Measurements from ENCODE around the gene CETP. TPM values are rescaled to one million over a fixed set of nuclear protein-coding genes. Genes with fewer than 3 reads are reported as not detected.

Gene CETP
- total and polyA plus RNA-seq, 2 of the 13 experiments (the other 11 are each of a cell fraction or from before 2014, with no cell fraction given): 0.31 to 9.8 TPM

GRCh38 chr16:56931892-56932720 lies 29.6 kb upstream of the CETP start, which contains the start of gene HERPUD1 (continued):
- peak; percentile 95 for TF ChIP-seq HIC2 (CRISPR knock-in tag; IDR thresholded peaks at IDR 0.05; ENCODE audit: low read depth)
- TF ChIP-seq ETS1 (CRISPR knock-in tag; IDR thresholded peaks at IDR 0.05): no peak; the same call in 1 of the 2 replicates
- no peak; the same call in 1 of the 2 replicates for TF ChIP-seq KDM5A (IDR thresholded peaks at IDR 0.05; ENCODE audit: borderline replicate concordance, low read length)
- TF ChIP-seq ZNF382 (CRISPR knock-in tag; IDR thresholded peaks at IDR 0.05; ENCODE audit: borderline replicate concordance): no peak
- no peak for TF ChIP-seq TCF7L2 (IDR thresholded peaks at IDR 0.05; ENCODE audit: low read depth, low read length)
- TF ChIP-seq MIER3 (CRISPR knock-in tag; IDR thresholded peaks at IDR 0.05; ENCODE audit: borderline replicate concordance): peak; percentile 76
- TF ChIP-seq RARG (CRISPR knock-in tag; IDR thresholded peaks at IDR 0.05; ENCODE audit: low read depth): no peak
- peak; percentile 97 for TF ChIP-seq POLR2AphosphoS2 (IDR thresholded peaks at IDR 0.05; ENCODE audit: low read depth, low read length)
- no peak; the same call in 1 of the 2 replicates for TF ChIP-seq PLSCR1 (CRISPR knock-in tag; IDR thresholded peaks at IDR 0.05; ENCODE audit: borderline replicate concordance)
- no peak for TF ChIP-seq ZNF451 (CRISPR knock-in tag; IDR thresholded peaks at IDR 0.05)
- TF ChIP-seq ZNF720 (CRISPR knock-in tag; IDR thresholded peaks at IDR 0.05): no peak; the same call in 1 of the 2 replicates
- no peak for TF ChIP-seq MAFF (IDR thresholded peaks at IDR 0.05; ENCODE audit: low read depth, low read length)
- TF ChIP-seq CENPBD1 (CRISPR knock-in tag; IDR thresholded peaks at IDR 0.05; ENCODE audit: borderline replicate concordance, low read depth): peak; percentile 98; the same call in 1 of the 2 replicates
- no peak for TF ChIP-seq ZNF646 (CRISPR knock-in tag; IDR thresholded peaks at IDR 0.05)
- peak; percentile 70 for TF ChIP-seq ATF7 (IDR thresholded peaks at IDR 0.05)
- peak; percentile 93 for TF ChIP-seq ATF7 (CRISPR knock-in tag; IDR thresholded peaks at IDR 0.05)
- TF ChIP-seq ZNF781 (CRISPR knock-in tag; IDR thresholded peaks at IDR 0.05; ENCODE audit: borderline replicate concordance, not compliant biosample characterization): peak; percentile 95
